GM13977 (cell line): ENCODE results near the gene MYO7B.

Experiments
- DNase-seq: peaks from one replicate; pipeline ENCODE4 v3.0.0; 2012; ENCODE audit warnings: low spot score
- CTCF ChIP-seq: IDR thresholded peaks from 2 replicates; pipeline ENCODE4 v1.5.1; 2012; ENCODE audit warnings: mild to moderate bottlenecking, control low read depth; ENCODE audit not compliant: insufficient read depth; ENCODE audit errors: extremely low read depth, missing control alignments
- in situ Hi-C: fragments of 300-500 bp; cut with MboI; formaldehyde crosslinking; loops from one replicate; pipeline ENCODE4 v1.12.0; 2022; ENCODE audit warnings: low sequenced_read_pairs, low pct_unique_long_range_greater_than_20kb, mixed read lengths, inconsistent platforms; ENCODE audit not compliant: unreplicated experiment

MYO7B gene

GRCh38 chr2:127565261-127566138 lies 30.0 kb downstream of the MYO7B start:
- no peak for DNase-seq
- in situ Hi-C loops = no loop called here
- no peak for TF ChIP-seq CTCF

- DNase-seq = no peak
- TF ChIP-seq CTCF = no peak
- in situ Hi-C loops = no loop called here
Measured at GRCh38 chr2:127566139-127566417, 30.6 kb downstream of the MYO7B start.

GRCh38 chr2:127566576-127566975 lies 31.1 kb downstream of the MYO7B start:
- TF ChIP-seq CTCF = no peak

GRCh38 chr2:127567351-127567854 lies 31.9 kb downstream of the MYO7B start:
- no peak for DNase-seq
- in situ Hi-C loops = no loop called here
- TF ChIP-seq CTCF = no peak

More at GRCh38 chr2:127566576-127566975, 31.1 kb downstream of the MYO7B start:
- in situ Hi-C loops = no loop called here
- no peak for DNase-seq

GRCh38 chr2:127568128-127568527 lies 32.6 kb downstream of the MYO7B start:
- no peak for DNase-seq
- in situ Hi-C loops = no loop called here
- no peak for TF ChIP-seq CTCF

GRCh38 chr2:127569666-127570065 lies 34.2 kb downstream of the MYO7B start:
- TF ChIP-seq CTCF = no peak
- no peak for DNase-seq
- in situ Hi-C loops = no loop called here
